PC-3 (cell line): Measurements from ENCODE around the gene ZP3.
"Not testable (repeated sequence)": the region's sequence is repeated elsewhere in the genome, so short reads cannot be mapped to it uniquely, and the experiment has no call there.

ENCODE experiments used
- CTCF ChIP-seq: fragments of 300-600 bp; sonication (generic); conservative IDR thresholded peaks from 2 replicates; pipeline ENCODE4 v1.5.1; 2017; ENCODE audit warnings: antibody characterized with exemption, low read depth, mild to moderate bottlenecking, low read length
- EZH2 ChIP-seq: fragments of 300-600 bp; sonication (generic); IDR thresholded peaks from one replicate; pipeline ENCODE4 v1.6.1; 2017; ENCODE audit warnings: antibody characterized with exemption, mild to moderate bottlenecking, low read length; ENCODE audit not compliant: unreplicated experiment
- EZH2phosphoT487 ChIP-seq: fragments of 300-600 bp; sonication (generic); IDR thresholded peaks from 2 replicates; pipeline ENCODE4 v1.6.1; 2018; ENCODE audit warnings: mild to moderate bottlenecking, antibody characterized with exemption, low read length, borderline replicate concordance

- not testable (repeated sequence) for TF ChIP-seq CTCF, EZH2phosphoT487, EZH2
Observed at GRCh38 chr7:76471556-76472221, 46.9 kb downstream of the ZP3 start.
